GM18519 (cell line): ENCODE measurements around the gene PFDN2.
"Not testable (repeated sequence)": the region's sequence is repeated elsewhere in the genome, so short reads cannot be mapped to it uniquely, and the experiment has no call there.

Experiments used
- ATAC-seq: cut with Tn5 transposase; IDR thresholded peaks from one replicate; pipeline ENCODE4 v1.9.1; 2021; ENCODE audit warnings: mild to moderate bottlenecking, moderate library complexity; ENCODE audit not compliant: unreplicated experiment, low FRiP score

The PFDN2 gene

GRCh38 chr1:161065681-161066080, 52.2 kb downstream of the PFDN2 start:
- ATAC-seq: not testable (repeated sequence)

- not testable (repeated sequence) for ATAC-seq
Observed at GRCh38 chr1:161063936-161064335, 53.9 kb downstream of the PFDN2 start.

GRCh38 chr1:161061419-161061818, 56.4 kb downstream of the PFDN2 start:
- ATAC-seq: no peak

- ATAC-seq: no peak
Observed at GRCh38 chr1:161059293-161059692, 58.5 kb downstream of the PFDN2 start.

- ATAC-seq: no peak
Observed at GRCh38 chr1:161054805-161055204, 63.0 kb downstream of the PFDN2 start.

GRCh38 chr1:161054232-161054631, 63.6 kb downstream of the PFDN2 start:
- ATAC-seq: no peak

- no peak for ATAC-seq
Observed at GRCh38 chr1:161052899-161053298, 64.9 kb downstream of the PFDN2 start.

GRCh38 chr1:161051219-161051618, 66.6 kb downstream of the PFDN2 start:
- no peak for ATAC-seq
